Left ventricle myocardium inferior (tissue), 1 donor: ENCODE results near the gene LITAF. TPM values are rescaled to one million over a fixed set of nuclear protein-coding genes. Genes with fewer than 3 reads are reported as not detected.

Experiments
- DNase-seq: peaks from one replicate; pipeline ENCODE4 v3.0.0-alpha.2; 2020
- H3K27ac ChIP-seq: fragments of 200-600 bp; replicated peaks from 2 replicates; pipeline ENCODE4 v1.8.0; 2021
- H3K27me3 ChIP-seq: fragments of 200-600 bp; 2 replicates; pipeline ENCODE4 v1.8.0; 2021; ENCODE audit warnings: low read depth
- H3K36me3 ChIP-seq: fragments of 200-600 bp; 2 replicates; pipeline ENCODE4 v1.8.0; 2021
- H3K4me1 ChIP-seq: fragments of 200-600 bp; 2 replicates; pipeline ENCODE4 v1.8.0; 2021
- H3K4me3 ChIP-seq: fragments of 200-600 bp; 2 replicates; pipeline ENCODE4 v1.8.0; 2021; ENCODE audit warnings: mild to moderate bottlenecking, moderate library complexity
- H3K9me3 ChIP-seq: fragments of 200-600 bp; replicated peaks from 2 replicates; pipeline ENCODE4 v1.8.0; 2021
- CTCF ChIP-seq: fragments of 200-600 bp; IDR thresholded peaks from 2 replicates; pipeline ENCODE4 v1.8.0; 2021; ENCODE audit warnings: antibody characterized with exemption, mild to moderate bottlenecking, borderline replicate concordance
- intact Hi-C: fragments of 100-400 bp; cut with micrococcal nuclease; formaldehyde crosslinking; loops from one replicate; pipeline ENCODE4 v1.11.0; 2022
- total RNA-seq: library from RNA; stranded (reverse); fragmentation: NEBNext Ultra II Directional; extraction: Animal tissue kit (Norgen Biotek cat#: 25700); gene quantifications from one replicate; pipeline ENCODE4 v1.2.1, GENCODE V29; 2021
- donor health status: DM: no; HTN: yes; CAD: no; lungs with severe emphysema.

Gene LITAF
- total RNA-seq, 1 donor from 2014 or later, result 55.6 TPM

- no peaks in the 10 kb centered on the region for H3K36me3 ChIP-seq
- DNase-seq, result no peak
- no peak overlapping the region for H3K4me3 ChIP-seq
- H3K27me3 ChIP-seq, result no peaks in the 10 kb centered on the region
- H3K9me3 ChIP-seq, result no peaks in the 10 kb centered on the region
- H3K27ac ChIP-seq, result peak overlapping the region; percentile 51
- intact Hi-C loops, result no loop called here
- TF ChIP-seq CTCF, result no peak
- peaks cover 15% of the 10 kb centered on the region for H3K4me1 ChIP-seq
These were observed 46.4 kb upstream of the LITAF start for GRCh38 chr16:11633113-11633512.

GRCh38 chr16:11632455-11632939, 45.8 kb upstream of the LITAF start:
- Histone ChIP-seq H3K27ac (peak overlapping the region; percentile 51), H3K4me3 (no peak overlapping the region)

GRCh38 chr16:11631214-11631613, 44.5 kb upstream of the LITAF start:
- H3K27me3 ChIP-seq, result no peaks in the 10 kb centered on the region
- H3K27ac ChIP-seq, result no peak overlapping the region
- H3K36me3 ChIP-seq, result no peaks in the 10 kb centered on the region
- H3K4me3 ChIP-seq, result no peak overlapping the region
- intact Hi-C loops, result no loop called here
- H3K9me3 ChIP-seq, result no peaks in the 10 kb centered on the region
- no peak for TF ChIP-seq CTCF
- DNase-seq, result no peak
- peaks cover 19% of the 10 kb centered on the region for H3K4me1 ChIP-seq

More at GRCh38 chr16:11632455-11632939, 45.8 kb upstream of the LITAF start:
- H3K27me3 ChIP-seq, result no peaks in the 10 kb centered on the region
- TF ChIP-seq CTCF, result no peak
- no peaks in the 10 kb centered on the region for H3K36me3 ChIP-seq
- peak; percentile 38 for DNase-seq
- peaks cover 16% of the 10 kb centered on the region for H3K4me1 ChIP-seq
- intact Hi-C loops, result no loop called here
- no peaks in the 10 kb centered on the region for H3K9me3 ChIP-seq

GRCh38 chr16:11630768-11631056, 44.0 kb upstream of the LITAF start:
- H3K27ac ChIP-seq, result no peak overlapping the region
- no peaks in the 10 kb centered on the region for H3K36me3 ChIP-seq
- TF ChIP-seq CTCF, result no peak
- no peak for DNase-seq
- H3K4me1 ChIP-seq, result peaks cover 19% of the 10 kb centered on the region
- no peak overlapping the region for H3K4me3 ChIP-seq
- H3K9me3 ChIP-seq, result no peaks in the 10 kb centered on the region
- intact Hi-C loops, result no loop called here
- H3K27me3 ChIP-seq, result no peaks in the 10 kb centered on the region

GRCh38 chr16:11630046-11630767, 43.5 kb upstream of the LITAF start:
- H3K9me3 ChIP-seq, result no peaks in the 10 kb centered on the region
- intact Hi-C loops, result no loop called here
- peak overlapping the region; percentile 72 for H3K27ac ChIP-seq
- no peak overlapping the region for H3K4me3 ChIP-seq
- no peak for TF ChIP-seq CTCF
- H3K4me1 ChIP-seq, result peaks cover 19% of the 10 kb centered on the region
- H3K27me3 ChIP-seq, result no peaks in the 10 kb centered on the region
- no peak for DNase-seq
- H3K36me3 ChIP-seq, result no peaks in the 10 kb centered on the region
